ENCODE measurements around the gene KLHL22. TPM values are rescaled to one million over a fixed set of nuclear protein-coding genes. Genes with fewer than 3 reads are reported as not detected.

The KLHL22 gene
- total RNA-seq, 4 donors from 2014 or later: 12.3 to 29.7 (median 18.3) TPM

GRCh38 chr22:20526628-20527355 lies 31.2 kb upstream of the KLHL22 start:
- DNase-seq (ENCODE audit: low spot score in 2 of 2): no peak
- 60% methylated on average over 6 of the region's 6 CpGs for WGBS
- Histone ChIP-seq H3K4me1 (peaks cover 59% of the 10 kb centered on the region), H3K27ac (no peak overlapping the region), H3K27me3 (no peaks in the 10 kb centered on the region), H3K4me3 (no peak overlapping the region), H3K36me3 (peaks cover 13% of the 10 kb centered on the region), H3K9me3 (no peaks in the 10 kb centered on the region)
- no peak for TF ChIP-seq POLR2AphosphoS5 (IDR thresholded peaks at IDR 0.05)
- no peak for TF ChIP-seq POLR2A (IDR thresholded peaks at IDR 0.05)
- TF ChIP-seq EP300 (IDR thresholded peaks at IDR 0.05): no peak
- no peak for TF ChIP-seq CTCF (IDR thresholded peaks at IDR 0.05)

- peaks cover 54% of the 10 kb centered on the region for H3K4me1 ChIP-seq
- TF ChIP-seq POLR2AphosphoS5 (IDR thresholded peaks at IDR 0.05): no peak
- H3K9me3 ChIP-seq: no peaks in the 10 kb centered on the region
- H3K27ac ChIP-seq: no peak overlapping the region
- peaks cover 17% of the 10 kb centered on the region for H3K36me3 ChIP-seq
- DNase-seq (ENCODE audit: low spot score in 2 of 2): no peak
- no peak overlapping the region for H3K4me3 ChIP-seq
- 77% methylated on average over 4 of the region's 4 CpGs for WGBS
- H3K27me3 ChIP-seq: no peaks in the 10 kb centered on the region
These were observed 30.7 kb upstream of the KLHL22 start for GRCh38 chr22:20526305-20526627.

GRCh38 chr22:20525048-20525447 lies 29.5 kb upstream of the KLHL22 start:
- no peak for DNase-seq (ENCODE audit: low spot score in 2 of 2)
- WGBS: 92% methylated on average over 7 of the region's 7 CpGs
- Histone ChIP-seq H3K4me1 (peaks cover 42% of the 10 kb centered on the region), H3K27me3 (no peaks in the 10 kb centered on the region), H3K36me3 (peaks cover 29% of the 10 kb centered on the region), H3K4me3 (no peak overlapping the region), H3K9me3 (no peaks in the 10 kb centered on the region), H3K27ac (no peak overlapping the region)
- TF ChIP-seq EP300 (IDR thresholded peaks at IDR 0.05) (no peak), POLR2A (IDR thresholded peaks at IDR 0.05) (no peak), POLR2AphosphoS5 (IDR thresholded peaks at IDR 0.05) (no peak), CTCF (IDR thresholded peaks at IDR 0.05) (no peak)

GRCh38 chr22:20524004-20524481 lies 28.4 kb upstream of the KLHL22 start:
- H3K4me1 ChIP-seq: peaks cover 33% of the 10 kb centered on the region
- no peak for DNase-seq (ENCODE audit: low spot score in 2 of 2)
- no peak for TF ChIP-seq POLR2AphosphoS5 (IDR thresholded peaks at IDR 0.05)
- no peak for TF ChIP-seq POLR2A (IDR thresholded peaks at IDR 0.05)
- TF ChIP-seq EP300 (IDR thresholded peaks at IDR 0.05): no peak
- no peak for TF ChIP-seq CTCF (IDR thresholded peaks at IDR 0.05)
- H3K27ac ChIP-seq: no peak overlapping the region
- H3K27me3 ChIP-seq: no peaks in the 10 kb centered on the region
- peaks cover 33% of the 10 kb centered on the region for H3K36me3 ChIP-seq
- no peak overlapping the region for H3K4me3 ChIP-seq
- 0% methylated on average over 1 of the region's 1 CpG for WGBS
- H3K9me3 ChIP-seq: no peaks in the 10 kb centered on the region

- Histone ChIP-seq H3K27ac (no peak overlapping the region), H3K9me3 (no peaks in the 10 kb centered on the region), H3K4me3 (no peak overlapping the region), H3K4me1 (peaks cover 33% of the 10 kb centered on the region), H3K36me3 (peaks cover 32% of the 10 kb centered on the region), H3K27me3 (no peaks in the 10 kb centered on the region)
- DNase-seq (ENCODE audit: low spot score in 2 of 2): no peak
- 49% methylated on average over 7 of the region's 7 CpGs for WGBS
- TF ChIP-seq POLR2A (IDR thresholded peaks at IDR 0.05): no peak
These were observed 27.7 kb upstream of the KLHL22 start for GRCh38 chr22:20523086-20523983.
